GM18520 (cell line): ENCODE results near the gene GAMT.
"Not testable (repeated sequence)": the region's sequence is repeated elsewhere in the genome, so short reads cannot be mapped to it uniquely, and the experiment has no call there.

ENCODE experiments used
- ATAC-seq: cut with Tn5 transposase; IDR thresholded peaks from one replicate; pipeline ENCODE4 v1.9.1; 2021; ENCODE audit not compliant: unreplicated experiment

GAMT gene

GRCh38 chr19:1420085-1420484 is 18.7 kb upstream of the GAMT start:
- ATAC-seq: not testable (repeated sequence)

- no peak for ATAC-seq
These were observed 17.8 kb upstream of the GAMT start for GRCh38 chr19:1418951-1419738.

- no peak for ATAC-seq
These were observed 17.1 kb upstream of the GAMT start for GRCh38 chr19:1418496-1418775.

- ATAC-seq: no peak
These were observed 16.5 kb upstream of the GAMT start for GRCh38 chr19:1417681-1418495.

DNA sequence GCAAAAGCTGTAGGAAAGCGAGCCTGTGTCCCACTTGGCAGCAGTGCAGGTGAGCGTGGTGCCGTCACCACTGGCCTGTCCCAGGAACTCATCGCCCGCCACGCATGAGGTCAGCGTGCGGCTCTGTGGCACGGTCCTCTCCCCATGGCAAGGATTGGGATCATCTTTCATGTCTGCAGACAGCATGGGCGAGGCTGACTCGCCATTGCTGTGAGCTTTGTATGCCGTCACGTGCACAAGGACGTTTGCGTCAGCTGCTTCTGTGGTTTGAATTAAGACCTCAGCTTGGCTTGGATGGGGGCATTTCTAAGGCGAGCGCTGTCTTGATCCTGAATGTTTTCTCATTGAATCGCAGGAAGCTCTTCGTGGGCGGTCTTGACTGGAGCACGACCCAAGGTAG is 15.8 kb upstream of the GAMT start:
- no peak for ATAC-seq

DNA sequence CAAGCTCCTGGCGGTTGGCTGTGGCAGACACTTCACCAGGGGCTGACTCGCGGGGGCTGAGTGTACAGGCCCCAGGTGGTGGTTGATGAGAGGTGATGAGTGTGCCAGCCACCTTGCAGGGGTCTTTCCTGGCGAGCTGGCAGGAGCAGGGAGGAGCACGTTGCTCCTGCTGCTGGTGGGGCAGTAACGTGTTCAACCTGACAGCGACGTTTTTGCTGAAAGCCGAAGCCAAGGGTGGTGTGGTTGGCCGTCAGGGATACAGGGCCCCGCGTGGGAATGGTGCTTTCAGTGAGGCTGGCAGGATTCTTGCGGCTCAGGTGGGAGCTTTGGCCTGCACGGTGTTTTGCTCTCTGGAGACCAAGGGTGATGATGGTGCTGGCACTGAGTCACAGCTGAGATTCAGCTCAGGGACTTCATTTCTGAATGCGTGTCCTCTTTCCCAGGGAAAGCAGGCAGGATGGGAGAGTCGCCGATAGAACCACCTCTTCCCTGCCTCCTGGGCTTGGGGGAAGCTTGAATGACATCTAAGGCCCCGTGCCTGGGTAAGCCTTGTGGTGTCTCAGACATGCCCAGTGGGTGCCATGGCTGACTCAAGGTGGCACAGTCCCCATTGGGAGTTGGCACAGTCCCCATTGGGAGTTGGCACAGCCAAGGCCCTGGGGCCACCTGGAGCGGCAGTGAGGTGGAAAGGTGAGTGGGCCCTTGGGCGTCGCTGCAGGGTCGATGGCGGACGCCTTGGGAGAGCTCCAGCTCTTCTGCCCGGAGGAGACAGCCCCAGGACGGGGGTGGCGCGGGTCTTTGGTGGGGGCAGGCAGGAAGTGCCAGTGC is 14.9 kb upstream of the GAMT start:
- ATAC-seq: no peak

GRCh38 chr19:1412995-1413800 is 11.9 kb upstream of the GAMT start:
- ATAC-seq: no peak

DNA sequence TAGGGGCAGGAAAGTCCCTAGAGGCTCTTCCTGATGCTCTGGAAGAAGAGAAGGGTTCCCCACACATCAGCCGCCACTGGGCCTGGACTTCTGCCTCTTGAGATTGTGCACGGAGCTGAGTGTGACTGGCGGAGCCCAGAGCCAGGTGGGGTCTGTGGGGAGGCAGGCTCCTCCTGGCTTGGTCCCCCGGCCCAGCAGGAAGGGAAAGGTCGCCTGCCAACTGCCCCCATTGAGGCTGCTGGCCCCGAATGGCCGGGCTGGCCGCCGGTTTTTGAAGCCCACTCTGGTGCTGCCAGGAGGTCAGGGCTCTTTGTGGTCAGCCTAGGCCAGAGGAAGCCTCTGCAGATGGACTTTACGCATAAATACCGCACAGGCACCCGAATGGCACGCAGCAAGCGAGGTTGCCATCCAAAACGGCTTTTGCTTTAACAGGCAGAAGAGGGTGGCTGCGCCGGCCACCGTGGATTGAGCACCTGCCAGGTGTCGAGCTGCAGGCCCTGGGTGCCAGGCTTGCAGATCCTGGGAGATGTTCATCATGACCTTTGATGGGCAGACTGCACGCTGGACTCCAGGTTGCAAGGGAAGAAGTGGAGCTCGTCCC is 11.1 kb upstream of the GAMT start:
- ATAC-seq: no peak

DNA sequence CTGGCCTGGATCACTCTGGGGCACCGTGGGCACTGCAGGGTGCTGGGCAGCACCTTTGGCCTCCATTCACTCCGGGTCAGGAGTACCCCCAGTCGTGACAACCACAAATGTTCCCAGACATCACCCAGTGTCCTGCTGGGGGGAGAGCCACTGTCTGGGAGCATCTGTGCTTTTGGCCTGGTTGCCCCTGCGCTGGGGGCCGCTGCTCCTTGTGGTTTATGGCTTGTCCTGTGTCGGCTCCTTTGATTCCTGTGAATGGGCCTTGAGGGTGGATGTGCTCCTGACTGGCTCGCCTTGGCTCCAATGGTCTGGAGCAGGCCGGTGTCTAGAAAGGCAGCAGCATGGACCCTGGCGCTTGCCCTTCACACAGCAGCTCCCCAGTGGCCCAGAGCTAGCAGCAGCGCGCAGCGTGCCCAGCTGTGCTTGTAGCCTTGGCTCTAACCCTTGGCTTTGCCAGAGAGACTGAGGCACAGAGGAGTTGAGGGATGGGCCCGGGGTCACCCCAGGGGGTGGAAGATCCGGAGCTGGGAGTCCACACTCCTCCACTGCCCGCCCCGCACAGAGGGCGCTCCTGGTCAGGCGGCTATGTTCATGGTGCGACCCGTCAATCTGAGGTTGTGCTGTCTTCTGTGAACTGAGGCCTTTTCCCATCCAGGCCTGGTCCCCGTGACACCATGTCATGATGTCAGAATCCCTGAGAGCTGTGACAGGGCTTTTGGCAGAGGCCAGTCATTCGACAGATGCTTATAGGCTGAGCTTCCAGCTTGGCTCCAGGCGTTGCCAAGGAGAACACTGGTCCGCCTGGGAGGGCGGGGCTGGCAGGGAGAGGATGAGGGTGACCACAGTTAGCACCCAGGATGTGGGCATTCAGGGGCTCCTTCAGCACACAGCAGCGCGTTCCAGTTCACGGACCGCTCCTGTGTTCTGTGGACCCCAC is 10.2 kb upstream of the GAMT start:
- ATAC-seq: no peak

DNA sequence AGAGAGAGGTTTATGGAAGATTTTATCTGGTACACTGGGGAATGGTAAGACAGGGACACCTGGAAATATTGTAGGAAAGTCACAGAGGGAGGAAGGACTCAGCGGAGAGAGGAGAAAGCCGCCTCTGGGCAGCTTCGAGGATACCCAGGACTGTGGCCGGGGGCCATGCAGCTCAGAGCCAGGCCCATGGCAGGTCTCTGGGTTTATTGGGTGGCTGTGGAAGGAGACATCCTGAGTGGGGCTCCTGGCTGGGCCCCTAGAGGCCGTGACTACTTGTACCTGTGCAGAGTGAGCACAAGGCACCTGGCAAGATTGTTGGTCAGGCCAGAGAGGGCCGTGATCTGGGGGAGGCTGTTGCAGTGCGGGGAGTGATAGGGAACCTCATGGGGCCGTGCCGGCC is 9.4 kb upstream of the GAMT start:
- no peak for ATAC-seq

DNA sequence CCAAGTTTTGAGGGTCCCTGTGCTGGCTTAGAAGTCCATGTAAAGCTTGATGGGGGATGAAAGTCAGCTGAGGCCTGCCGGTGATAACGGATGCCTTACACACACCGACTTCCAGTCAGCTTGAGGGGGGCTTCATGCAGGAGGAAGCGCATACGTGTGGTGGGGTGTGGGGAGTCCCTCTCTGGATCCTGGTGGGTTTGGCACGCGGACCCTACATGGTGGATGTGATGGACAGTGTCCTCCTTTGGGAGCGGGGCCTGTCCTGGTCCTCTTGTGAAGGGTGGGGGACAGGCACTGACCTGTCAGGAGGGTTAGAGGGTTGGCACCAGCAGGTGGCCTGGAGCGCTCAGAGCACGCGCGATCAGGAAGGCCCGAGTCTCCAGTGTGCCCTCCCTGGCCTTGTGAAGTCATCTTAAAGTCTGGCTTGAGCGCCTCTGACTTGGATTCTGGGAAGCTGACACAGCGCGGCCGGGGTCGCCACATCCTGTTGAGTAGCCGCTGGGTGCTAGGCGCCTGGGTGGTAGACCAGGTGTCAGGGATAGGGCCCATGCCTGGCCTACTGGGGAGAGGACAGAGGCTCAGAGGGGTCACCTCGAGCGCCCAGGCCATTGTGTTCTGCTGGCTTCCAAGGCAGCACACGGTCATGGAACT is 8.9 kb upstream of the GAMT start:
- no peak for ATAC-seq

GRCh38 chr19:1409204-1410005 is 8.1 kb upstream of the GAMT start:
- no peak for ATAC-seq

- no peak for ATAC-seq
These were observed 7.2 kb upstream of the GAMT start for GRCh38 chr19:1408300-1409203.

DNA sequence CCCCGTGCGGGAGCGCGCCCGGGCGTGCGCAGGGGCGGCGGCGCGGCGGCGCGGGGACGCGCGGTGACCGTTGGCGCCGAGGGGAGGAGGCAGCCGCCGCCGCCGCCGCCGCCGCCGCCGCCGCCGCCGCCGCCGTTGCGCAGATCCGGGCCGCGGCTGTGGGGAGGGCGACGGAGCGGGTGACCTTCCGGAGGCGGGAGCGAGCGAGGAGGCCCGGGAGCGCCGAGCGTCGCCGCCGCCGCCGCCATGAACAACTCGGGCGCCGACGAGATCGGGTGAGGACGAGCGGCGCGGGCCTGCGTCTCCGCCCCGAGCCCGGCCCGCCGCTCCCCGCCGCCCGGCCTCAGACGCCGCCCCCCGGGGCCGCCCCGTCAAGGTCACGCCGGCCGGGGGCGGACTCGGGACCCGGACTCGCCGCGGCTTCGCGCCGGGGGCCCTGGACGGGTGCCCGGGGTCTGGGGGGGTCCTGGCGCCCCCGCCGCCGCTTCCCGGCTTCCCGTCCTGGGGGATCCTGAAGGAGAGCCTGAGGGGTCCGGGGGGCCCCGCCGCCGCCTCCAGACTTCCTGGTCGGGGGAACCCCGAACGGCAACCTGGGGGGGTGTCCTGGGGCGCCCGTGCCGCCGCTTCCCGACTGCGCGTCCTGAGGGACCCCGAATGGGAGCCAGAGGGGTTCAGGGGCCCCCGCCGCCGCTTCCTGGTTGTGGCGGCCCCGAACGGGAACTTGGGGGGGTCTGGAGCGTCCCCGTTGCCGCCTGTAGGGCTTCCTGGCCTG is 6.4 kb upstream of the GAMT start, which contains the start of gene DAZAP1:
TSS of gene DAZAP1 (plus strand) at position 59 of the 772 bp plus-strand sequence. CDS start at position 247, 188 bp downstream.
- ATAC-seq: no peak

DNA sequence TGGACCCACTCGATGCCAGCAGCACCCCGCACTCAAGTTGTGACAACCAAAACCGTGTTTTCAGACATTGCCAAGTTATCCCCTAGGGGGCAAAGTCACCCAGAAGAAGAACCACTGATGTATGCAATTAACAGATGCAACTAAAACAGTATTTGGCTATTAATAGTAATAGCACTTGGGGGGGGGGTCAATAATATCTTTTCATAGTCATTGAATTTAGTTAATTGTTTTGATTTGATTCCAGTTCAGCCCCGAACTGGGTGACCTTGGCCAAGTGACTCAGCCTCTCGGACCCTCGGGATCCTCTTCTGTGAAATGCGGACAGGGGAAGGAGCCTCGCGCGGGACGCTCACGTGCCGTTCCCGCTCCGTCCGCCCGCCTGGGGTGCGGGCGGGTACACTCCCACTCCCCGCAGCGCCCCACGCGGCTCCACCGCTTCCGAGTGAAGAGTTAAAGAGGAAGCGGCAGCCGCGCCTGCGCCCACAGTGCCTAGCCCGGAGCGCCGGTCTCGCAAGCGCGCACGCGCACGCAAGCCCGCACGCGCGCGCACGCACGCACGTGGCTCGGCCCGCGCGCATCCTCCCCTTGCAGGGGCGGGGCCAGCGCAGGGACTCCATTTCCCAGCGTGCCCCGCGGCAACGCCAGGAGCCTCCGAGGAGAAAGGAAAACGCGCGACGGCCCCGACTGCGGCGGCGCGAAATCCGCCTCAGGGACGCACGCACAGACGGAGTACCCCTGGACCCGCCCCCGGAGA is 5.6 kb upstream of the GAMT start:
- ATAC-seq: peak; percentile 75
